Measurements from ENCODE around the gene RIC1. TPM values are rescaled to one million over a fixed set of nuclear protein-coding genes. Genes with fewer than 3 reads are reported as not detected.

Gene RIC1
- total RNA-seq, 1 experiment from 2014 or later = 23.1 TPM

DNA sequence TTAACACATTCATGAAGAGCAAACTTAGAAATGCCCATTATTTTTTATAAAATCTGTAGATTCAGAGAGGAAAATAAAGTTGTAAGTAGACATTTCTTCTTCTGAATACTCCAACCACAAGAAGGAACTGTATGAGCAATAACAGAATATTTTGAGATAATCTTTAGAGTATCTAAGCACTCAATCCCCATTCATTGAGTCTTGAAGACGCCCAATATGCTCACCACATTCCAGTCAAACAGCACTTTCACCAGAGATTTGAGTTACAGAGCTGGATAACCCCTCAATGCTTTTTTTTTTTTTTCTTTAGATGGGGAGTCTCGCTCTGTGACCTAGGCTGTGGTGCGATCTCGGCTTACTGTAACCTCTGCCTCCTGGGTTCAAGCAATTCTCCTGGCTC, 14.7 kb upstream of the RIC1 start:
- no peaks in the 10 kb centered on the region for H3K36me3 Mint-ChIP-seq (ENCODE audit: insufficient read depth, unreplicated experiment)
- no TSS peak for BruUV-seq (replicated peaks)
- no peaks in the 10 kb centered on the region for H3K27me3 Mint-ChIP-seq (ENCODE audit: insufficient read depth, unreplicated experiment)
- no peak overlapping the region for H3K4me3 Mint-ChIP-seq (ENCODE audit: unreplicated experiment)
- TF ChIP-seq, protein P1, sequence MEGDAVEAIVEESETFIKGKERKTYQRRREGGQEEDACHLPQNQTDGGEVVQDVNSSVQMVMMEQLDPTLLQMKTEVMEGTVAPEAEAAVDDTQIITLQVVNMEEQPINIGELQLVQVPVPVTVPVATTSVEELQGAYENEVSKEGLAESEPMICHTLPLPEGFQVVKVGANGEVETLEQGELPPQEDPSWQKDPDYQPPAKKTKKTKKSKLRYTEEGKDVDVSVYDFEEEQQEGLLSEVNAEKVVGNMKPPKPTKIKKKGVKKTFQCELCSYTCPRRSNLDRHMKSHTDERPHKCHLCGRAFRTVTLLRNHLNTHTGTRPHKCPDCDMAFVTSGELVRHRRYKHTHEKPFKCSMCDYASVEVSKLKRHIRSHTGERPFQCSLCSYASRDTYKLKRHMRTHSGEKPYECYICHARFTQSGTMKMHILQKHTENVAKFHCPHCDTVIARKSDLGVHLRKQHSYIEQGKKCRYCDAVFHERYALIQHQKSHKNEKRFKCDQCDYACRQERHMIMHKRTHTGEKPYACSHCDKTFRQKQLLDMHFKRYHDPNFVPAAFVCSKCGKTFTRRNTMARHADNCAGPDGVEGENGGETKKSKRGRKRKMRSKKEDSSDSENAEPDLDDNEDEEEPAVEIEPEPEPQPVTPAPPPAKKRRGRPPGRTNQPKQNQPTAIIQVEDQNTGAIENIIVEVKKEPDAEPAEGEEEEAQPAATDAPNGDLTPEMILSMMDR (IDR thresholded peaks at IDR 0.05; ENCODE audit: unreplicated experiment) = no peak
- ChIA-PET CTCF (interaction anchor here (1.1 kb wide), 1 partner anchor 13 kb away, joined by 6 read pairs; no protein-coding TSS in a partner anchor), POLR2A (interaction anchor here (0.7 to 1.2 kb wide), 3 partner anchors 14 to 91 kb away, joined by 3 read pairs; no protein-coding TSS in a partner anchor)
- H3K9me3 Mint-ChIP-seq (ENCODE audit: unreplicated experiment) = no peaks in the 10 kb centered on the region
- no peaks in the 10 kb centered on the region for H3K4me1 Mint-ChIP-seq (ENCODE audit: insufficient read depth, unreplicated experiment)
- DNase-seq (ENCODE audit: unreplicated experiment) = no peak
- intact Hi-C loops (cut with micrococcal nuclease) = no loop called here
- H3K27ac Mint-ChIP-seq (ENCODE audit: low read depth, unreplicated experiment) = no peak overlapping the region

- intact Hi-C loops (cut with micrococcal nuclease) = no loop called here
- no peaks in the 10 kb centered on the region for H3K9me3 Mint-ChIP-seq (ENCODE audit: unreplicated experiment)
- H3K36me3 Mint-ChIP-seq (ENCODE audit: insufficient read depth, unreplicated experiment) = no peaks in the 10 kb centered on the region
- TF ChIP-seq, protein P1 (IDR thresholded peaks at IDR 0.05; ENCODE audit: unreplicated experiment) = no peak
- H3K4me1 Mint-ChIP-seq (ENCODE audit: insufficient read depth, unreplicated experiment) = no peaks in the 10 kb centered on the region
- BruUV-seq (replicated peaks) = no TSS peak
- DNase-seq (ENCODE audit: unreplicated experiment) = no peak
- CTCF ChIA-PET = interaction anchor here (0.7 to 1.1 kb wide), 2 partner anchors 14 to 691 kb away, joined by 3 to 6 read pairs; no protein-coding TSS in a partner anchor
- no peak overlapping the region for H3K4me3 Mint-ChIP-seq (ENCODE audit: unreplicated experiment)
- no peaks in the 10 kb centered on the region for H3K27me3 Mint-ChIP-seq (ENCODE audit: insufficient read depth, unreplicated experiment)
- POLR2A ChIA-PET = interaction anchor here (0.8 to 1.2 kb wide), 2 partner anchors 13 to 17 kb away, joined by 3 read pairs; no protein-coding TSS in a partner anchor
- H3K27ac Mint-ChIP-seq (ENCODE audit: low read depth, unreplicated experiment) = no peak overlapping the region
Observed at GRCh38 chr9:5614985-5615384, 13.9 kb upstream of the RIC1 start.

- no TSS peak for BruUV-seq (replicated peaks)
- ChIA-PET CTCF (interaction anchor here (1.0 kb wide), 1 partner anchor 17 kb away, joined by 6 read pairs; no protein-coding TSS in a partner anchor), POLR2A (no interaction called here)
- no peaks in the 10 kb centered on the region for H3K27me3 Mint-ChIP-seq (ENCODE audit: insufficient read depth, unreplicated experiment)
- no peaks in the 10 kb centered on the region for H3K36me3 Mint-ChIP-seq (ENCODE audit: insufficient read depth, unreplicated experiment)
- TF ChIP-seq, protein P1 (IDR thresholded peaks at IDR 0.05; ENCODE audit: unreplicated experiment) = no peak
- H3K27ac Mint-ChIP-seq (ENCODE audit: low read depth, unreplicated experiment) = no peak overlapping the region
- peaks cover 6% of the 10 kb centered on the region for H3K4me1 Mint-ChIP-seq (ENCODE audit: insufficient read depth, unreplicated experiment)
- H3K9me3 Mint-ChIP-seq (ENCODE audit: unreplicated experiment) = no peaks in the 10 kb centered on the region
- no peak overlapping the region for H3K4me3 Mint-ChIP-seq (ENCODE audit: unreplicated experiment)
- intact Hi-C loops (cut with micrococcal nuclease) = no loop called here
- no peak for DNase-seq (ENCODE audit: unreplicated experiment)
Observed at GRCh38 chr9:5617749-5618148, 11.2 kb upstream of the RIC1 start.

- intact Hi-C loops (cut with micrococcal nuclease) = loop anchor here (10.0 kb wide), 1 partner anchor 144 kb away; no protein-coding TSS in a partner anchor
- H3K27me3 Mint-ChIP-seq (ENCODE audit: insufficient read depth, unreplicated experiment) = no peaks in the 10 kb centered on the region
- BruUV-seq (replicated peaks) = no TSS peak
- ChIA-PET CTCF (interaction anchor here (0.6 to 1.6 kb wide), 4 partner anchors 18 to 783 kb away, joined by 3 read pairs; partner anchors contain the start of gene CD274), POLR2A (interaction anchor here (1.3 to 2.9 kb wide), 4 partner anchors 8 to 33 kb away, joined by 3 to 28 read pairs (median 14); partner anchors contain the start of gene RIC1)
- H3K9me3 Mint-ChIP-seq (ENCODE audit: unreplicated experiment) = no peaks in the 10 kb centered on the region
- peaks cover 6% of the 10 kb centered on the region for H3K4me1 Mint-ChIP-seq (ENCODE audit: insufficient read depth, unreplicated experiment)
- no peak for DNase-seq (ENCODE audit: unreplicated experiment)
- H3K4me3 Mint-ChIP-seq (ENCODE audit: unreplicated experiment) = no peak overlapping the region
- H3K36me3 Mint-ChIP-seq (ENCODE audit: insufficient read depth, unreplicated experiment) = no peaks in the 10 kb centered on the region
- no peak overlapping the region for H3K27ac Mint-ChIP-seq (ENCODE audit: low read depth, unreplicated experiment)
- TF ChIP-seq, protein P1 (IDR thresholded peaks at IDR 0.05; ENCODE audit: unreplicated experiment) = no peak
Observed at GRCh38 chr9:5620494-5620893, 8.4 kb upstream of the RIC1 start.
